GM23248 (cell line): Measurements from ENCODE around the gene SLC7A9. TPM values are rescaled to one million over a fixed set of nuclear protein-coding genes. Genes with fewer than 3 reads are reported as not detected.

Source experiments
- DNase-seq: peaks from one replicate; pipeline ENCODE4 v3.0.0-alpha.2; 2015
- H2AFZ ChIP-seq: fragments of 200-600 bp; sonication (generic); 2 replicates; pipeline ENCODE4 v1.6.1; 2016; ENCODE audit warnings: antibody characterized with exemption
- H3F3A ChIP-seq: fragments of 200-600 bp; sonication (generic); 2 replicates; pipeline ENCODE4 v1.6.1; 2016; ENCODE audit warnings: mild to moderate bottlenecking, antibody characterized with exemption, mixed run types; ENCODE audit not compliant: insufficient read depth
- H3K27ac ChIP-seq: fragments of 200-600 bp; sonication (generic); 2 replicates; pipeline ENCODE4 v1.5.1; 2016; ENCODE audit warnings: mild to moderate bottlenecking
- H3K27me3 ChIP-seq: fragments of 200-600 bp; sonication (generic); replicated peaks from 2 replicates; pipeline ENCODE4 v1.6.1; 2016; ENCODE audit warnings: mild to moderate bottlenecking; ENCODE audit not compliant: insufficient read depth
- H3K36me3 ChIP-seq: fragments of 200-600 bp; sonication (generic); 2 replicates; pipeline ENCODE4 v1.6.1; 2016; ENCODE audit warnings: low read depth, mild to moderate bottlenecking
- H3K4me1 ChIP-seq: fragments of 200-600 bp; sonication (generic); 2 replicates; pipeline ENCODE4 v1.6.1; 2016; ENCODE audit warnings: mild to moderate bottlenecking; ENCODE audit not compliant: insufficient read depth
- H3K4me2 ChIP-seq: fragments of 200-600 bp; sonication (generic); one replicate; pipeline ENCODE4 v1.6.1; 2016; ENCODE audit warnings: mild to moderate bottlenecking; ENCODE audit not compliant: unreplicated experiment
- H3K4me3 ChIP-seq: fragments of 200-600 bp; sonication (generic); 2 replicates; pipeline ENCODE4 v1.5.1; 2016; ENCODE audit warnings: mild to moderate bottlenecking
- H3K79me2 ChIP-seq: fragments of 200-600 bp; sonication (generic); 2 replicates; pipeline ENCODE4 v1.6.1; 2016; ENCODE audit warnings: mild to moderate bottlenecking; ENCODE audit not compliant: insufficient read depth
- H3K9ac ChIP-seq: fragments of 200-600 bp; sonication (generic); 2 replicates; pipeline ENCODE4 v1.6.1; 2016; ENCODE audit warnings: mild to moderate bottlenecking
- H3K9me2 ChIP-seq: fragments of 200-600 bp; sonication (generic); 2 replicates; pipeline ENCODE4 v1.6.1; 2016; ENCODE audit warnings: mixed run types, mild to moderate bottlenecking, moderate library complexity; ENCODE audit not compliant: insufficient read depth
- H3K9me3 ChIP-seq: fragments of 200-600 bp; sonication (generic); one replicate; pipeline ENCODE4 v1.6.1; 2017; ENCODE audit warnings: low read depth
- H4K20me1 ChIP-seq: fragments of 200-600 bp; sonication (generic); 2 replicates; pipeline ENCODE4 v1.6.0; 2016; ENCODE audit not compliant: insufficient read depth
- EZH2 ChIP-seq: fragments of 200-600 bp; sonication (generic); IDR thresholded peaks from 2 replicates; pipeline ENCODE4 v1.6.1; 2018; ENCODE audit warnings: antibody characterized with exemption, mild to moderate bottlenecking; ENCODE audit not compliant: insufficient read depth, poor library complexity, severe bottlenecking
- EZH2phosphoT487 ChIP-seq: fragments of 200-600 bp; sonication (generic); IDR thresholded peaks from 2 replicates; pipeline ENCODE4 v1.6.1; 2018; ENCODE audit warnings: antibody characterized with exemption, moderate library complexity, mild to moderate bottlenecking, low read depth; ENCODE audit not compliant: insufficient read depth
- WGBS, 2 experiments: methylation state at CpG; one replicate each; pipeline ENCODE4 v1.1.6; 2015 to 2017; ENCODE audit warnings: low lambda C conversion rate in 2 of 2, low coverage in 1 of 2; ENCODE audit errors: missing lambda C conversion rate in 2 of 2; 5-methylcytosine and 5-hydroxymethylcytosine counted together
- in situ Hi-C: fragments of 300-500 bp; cut with MboI; formaldehyde crosslinking; loops from 2 replicates; pipeline ENCODE4 v1.15.0; 2020
- polyA plus RNA-seq: library from polyadenylated mRNA; unstranded; fragments of >200 nt; fragmentation: Nextera tagmentation; extraction: Ambion mirVana; gene quantifications from 2 replicates; pipeline ENCODE4 v1.2.1, GENCODE V29; 2016
- total RNA-seq: library from RNA; depleted of rRNA; stranded (reverse); fragments of >200 nt; shearing (Covaris generic); gene quantifications from 2 replicates; pipeline ENCODE4 v1.2.3, GENCODE V29; 2014

SLC7A9 gene
- total and polyA plus RNA-seq, 2 experiments from 2014 or later: not detected

DNA sequence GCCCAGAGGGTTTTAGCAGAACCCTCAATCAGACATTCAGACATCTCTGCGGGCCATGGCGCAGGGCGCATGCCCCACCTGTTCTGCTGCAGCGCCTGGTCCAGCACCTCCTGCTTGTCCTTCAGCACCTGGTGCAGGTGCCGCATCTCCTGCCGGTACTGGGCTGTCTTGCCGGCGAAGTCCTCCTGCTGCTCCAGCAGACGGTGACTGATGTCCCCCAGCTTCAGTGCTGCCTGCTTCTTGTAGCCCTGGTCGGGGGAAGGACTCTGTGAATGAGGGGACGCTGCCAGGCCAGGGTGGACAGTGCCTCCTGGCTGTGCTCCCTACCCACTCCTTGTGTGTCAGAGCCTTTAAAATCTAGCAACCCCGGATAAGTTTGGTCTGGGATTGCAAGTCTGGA is 12.2 kb upstream of the SLC7A9 start:
- in situ Hi-C loops: no loop called here
- no peak overlapping the region for H3K9ac ChIP-seq
- no peaks in the 10 kb centered on the region for H3F3A ChIP-seq
- no peak overlapping the region for H2AFZ ChIP-seq
- H3K27ac ChIP-seq: no peak overlapping the region
- no peaks in the 10 kb centered on the region for H3K4me1 ChIP-seq
- H3K27me3 ChIP-seq: no peaks in the 10 kb centered on the region
- DNase-seq: no peak
- no peak overlapping the region for H3K4me3 ChIP-seq
- no peak overlapping the region for H3K4me2 ChIP-seq
- no peaks in the 10 kb centered on the region for H3K36me3 ChIP-seq
- no peaks in the 10 kb centered on the region for H3K9me3 ChIP-seq
- 94% methylated on average over 12 of the region's 12 CpGs for WGBS, 2 experiments
- H3K9me2 ChIP-seq: no peaks in the 10 kb centered on the region
- no peaks in the 10 kb centered on the region for H4K20me1 ChIP-seq
- H3K79me2 ChIP-seq: no peaks in the 10 kb centered on the region
- no peak for TF ChIP-seq EZH2phosphoT487
- no peak for TF ChIP-seq EZH2

DNA sequence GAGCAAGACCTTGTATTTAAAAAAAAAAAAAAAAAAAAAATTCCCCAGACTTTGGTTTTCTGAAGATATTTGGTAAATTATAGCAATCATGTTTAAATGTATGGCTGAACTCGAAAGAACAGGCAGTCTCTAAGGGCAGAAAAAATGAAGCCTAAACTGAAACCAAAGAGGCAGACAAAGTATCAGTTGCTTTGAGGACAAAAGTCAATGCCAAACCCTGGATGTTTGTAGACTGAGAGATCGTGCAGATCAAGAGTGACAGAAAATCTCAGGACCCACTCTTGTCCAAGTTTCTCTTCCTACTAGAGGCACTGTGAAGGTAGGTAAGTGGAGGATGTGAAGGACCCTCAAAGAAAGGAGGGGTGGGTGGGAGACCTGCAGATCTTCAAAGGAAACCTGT is 11.1 kb upstream of the SLC7A9 start:
- no peaks in the 10 kb centered on the region for H3K36me3 ChIP-seq
- 90 to 94% methylated on average over 2 of the region's 2 CpGs for WGBS, 2 experiments
- DNase-seq: no peak
- no peaks in the 10 kb centered on the region for H3K9me3 ChIP-seq
- H3K4me2 ChIP-seq: no peak overlapping the region
- H3K4me3 ChIP-seq: no peak overlapping the region
- no peak for TF ChIP-seq EZH2
- no peak overlapping the region for H3K27ac ChIP-seq
- no peak overlapping the region for H3K9ac ChIP-seq
- H3K4me1 ChIP-seq: no peaks in the 10 kb centered on the region
- in situ Hi-C loops: no loop called here
- H3K79me2 ChIP-seq: no peaks in the 10 kb centered on the region
- no peaks in the 10 kb centered on the region for H3K27me3 ChIP-seq
- H3K9me2 ChIP-seq: no peaks in the 10 kb centered on the region
- no peaks in the 10 kb centered on the region for H4K20me1 ChIP-seq
- no peak overlapping the region for H2AFZ ChIP-seq
- no peaks in the 10 kb centered on the region for H3F3A ChIP-seq

DNA sequence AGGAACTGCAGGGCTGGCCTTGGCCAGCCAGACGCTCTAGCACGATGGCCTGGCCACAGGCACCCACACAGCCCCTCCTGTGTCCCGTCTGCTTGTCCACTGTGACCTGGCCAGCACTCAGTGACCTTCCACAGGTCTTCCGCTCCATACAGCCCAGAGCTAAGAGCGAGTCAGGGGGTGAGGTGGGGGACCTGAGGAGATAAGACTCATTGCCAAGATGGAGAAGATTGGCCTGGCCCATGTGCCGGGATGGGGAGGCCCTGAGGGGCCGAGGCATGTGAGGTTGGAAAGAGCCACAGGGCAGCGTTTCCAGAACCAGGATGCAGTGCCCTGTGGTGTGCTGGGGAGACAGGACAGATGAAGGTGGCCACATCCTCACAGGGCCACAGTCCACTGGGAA is 10.2 kb upstream of the SLC7A9 start:
- in situ Hi-C loops: no loop called here
- Histone ChIP-seq H3K9ac (no peak overlapping the region), H3K27ac (no peak overlapping the region), H3K4me1 (no peaks in the 10 kb centered on the region), H3K79me2 (no peaks in the 10 kb centered on the region), H3K36me3 (no peaks in the 10 kb centered on the region), H2AFZ (no peak overlapping the region), H3K9me2 (no peaks in the 10 kb centered on the region), H4K20me1 (no peaks in the 10 kb centered on the region), H3K4me2 (no peak overlapping the region), H3K27me3 (no peaks in the 10 kb centered on the region), H3K4me3 (no peak overlapping the region), H3K9me3 (no peaks in the 10 kb centered on the region), H3F3A (no peaks in the 10 kb centered on the region)
- TF ChIP-seq EZH2phosphoT487 (no peak), EZH2 (no peak)
- 86 to 91% methylated on average over 8 of the region's 8 CpGs for WGBS, 2 experiments
- no peak for DNase-seq

DNA sequence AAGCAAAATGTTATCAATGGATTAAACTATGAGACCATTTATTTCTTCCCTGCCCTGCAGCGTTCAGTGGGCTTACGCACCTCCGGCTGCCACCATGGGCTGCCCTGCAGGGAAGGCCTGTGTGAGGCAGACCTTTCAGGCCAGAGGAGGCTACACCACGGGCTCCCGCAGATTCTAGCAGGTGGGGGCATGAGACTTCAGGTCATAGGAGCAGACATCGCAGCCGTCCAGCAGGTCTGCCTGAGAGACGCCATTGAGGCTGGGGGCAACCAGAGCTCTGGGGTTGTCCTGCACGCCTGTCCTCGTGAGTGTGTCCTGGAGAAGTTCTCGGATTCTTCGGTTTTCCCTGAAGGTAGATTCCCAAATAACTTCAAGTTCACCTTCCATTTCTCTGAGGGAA is 9.4 kb upstream of the SLC7A9 start:
- no peaks in the 10 kb centered on the region for H3K4me1 ChIP-seq
- H3K9me2 ChIP-seq: no peaks in the 10 kb centered on the region
- no peaks in the 10 kb centered on the region for H4K20me1 ChIP-seq
- H3K27ac ChIP-seq: no peak overlapping the region
- H3K9ac ChIP-seq: no peak overlapping the region
- H3K79me2 ChIP-seq: no peaks in the 10 kb centered on the region
- no peaks in the 10 kb centered on the region for H3F3A ChIP-seq
- DNase-seq: no peak
- H3K4me2 ChIP-seq: no peak overlapping the region
- in situ Hi-C loops: no loop called here
- no peaks in the 10 kb centered on the region for H3K36me3 ChIP-seq
- no peak overlapping the region for H3K4me3 ChIP-seq
- WGBS, 2 experiments: 94 to 96% methylated on average over 12 of the region's 12 CpGs
- no peaks in the 10 kb centered on the region for H3K9me3 ChIP-seq
- H3K27me3 ChIP-seq: no peaks in the 10 kb centered on the region
- TF ChIP-seq EZH2 (no peak), EZH2phosphoT487 (no peak)
- no peak overlapping the region for H2AFZ ChIP-seq
